Naive B cell (primary cell): ENCODE measurements around the gene IVL. TPM values are rescaled to one million over a fixed set of nuclear protein-coding genes. Genes with fewer than 3 reads are reported as not detected.

ENCODE experiments used
- ATAC-seq, 2 donors: fragments of 150-1000 bp; cut with Tn5 transposase; 2 replicates each; pipeline ENCODE4 v1.10.0; 2021; ENCODE audit warnings: low read depth in 2 of 2, mild to moderate bottlenecking in 2 of 2, moderate library complexity in 2 of 2
- DNase-seq: peaks from one replicate; pipeline ENCODE4 v3.0.0; 2022
- H3K27ac Mint-ChIP-seq, 6 donors: one replicate each; pipeline ENCODE4 v1.8.0; 2020 to 2022; ENCODE audit warnings: mild to moderate bottlenecking in 6 of 6, mixed read lengths in 6 of 6, moderate library complexity in 5 of 6, inconsistent platforms in 2 of 6
- H3K27me3 Mint-ChIP-seq, 3 donors: one replicate each; pipeline ENCODE4 v1.8.0; 2021 to 2022; ENCODE audit warnings: mixed read lengths in 3 of 3, mild to moderate bottlenecking in 1 of 3
- H3K36me3 Mint-ChIP-seq, 2 donors: one replicate each; pipeline ENCODE4 v1.8.0; 2020 to 2022; ENCODE audit warnings: mixed read lengths in 2 of 2, inconsistent platforms in 1 of 2, mild to moderate bottlenecking in 1 of 2
- H3K4me1 Mint-ChIP-seq, 3 donors: one replicate each; pipeline ENCODE4 v1.8.0; 2020 to 2022; ENCODE audit warnings: mixed read lengths in 3 of 3, inconsistent platforms in 1 of 3, mild to moderate bottlenecking in 1 of 3, moderate library complexity in 1 of 3
- H3K4me3 Mint-ChIP-seq, 8 donors: one replicate each; pipeline ENCODE4 v1.8.0; 2020 to 2022; ENCODE audit warnings: mild to moderate bottlenecking in 8 of 8, mixed read lengths in 8 of 8, moderate library complexity in 8 of 8, inconsistent platforms in 2 of 8
- H3K9me3 Mint-ChIP-seq, 7 donors: one replicate each; pipeline ENCODE4 v1.8.0; 2020 to 2022; ENCODE audit warnings: mixed read lengths in 7 of 7, mild to moderate bottlenecking in 5 of 7, inconsistent platforms in 2 of 7, moderate library complexity in 1 of 7
- polyA plus RNA-seq, 6 donors: library from polyadenylated mRNA; unstranded; fragments of 300-500 nt; fragmentation: Illumina TruSeq; gene quantifications; one replicate each; pipeline ENCODE4 v1.2.3, GENCODE V29; 2021; ENCODE audit warnings: low read depth in 6 of 6

Gene IVL
- polyA plus RNA-seq, 6 donors from 2014 or later, result not detected

DNA sequence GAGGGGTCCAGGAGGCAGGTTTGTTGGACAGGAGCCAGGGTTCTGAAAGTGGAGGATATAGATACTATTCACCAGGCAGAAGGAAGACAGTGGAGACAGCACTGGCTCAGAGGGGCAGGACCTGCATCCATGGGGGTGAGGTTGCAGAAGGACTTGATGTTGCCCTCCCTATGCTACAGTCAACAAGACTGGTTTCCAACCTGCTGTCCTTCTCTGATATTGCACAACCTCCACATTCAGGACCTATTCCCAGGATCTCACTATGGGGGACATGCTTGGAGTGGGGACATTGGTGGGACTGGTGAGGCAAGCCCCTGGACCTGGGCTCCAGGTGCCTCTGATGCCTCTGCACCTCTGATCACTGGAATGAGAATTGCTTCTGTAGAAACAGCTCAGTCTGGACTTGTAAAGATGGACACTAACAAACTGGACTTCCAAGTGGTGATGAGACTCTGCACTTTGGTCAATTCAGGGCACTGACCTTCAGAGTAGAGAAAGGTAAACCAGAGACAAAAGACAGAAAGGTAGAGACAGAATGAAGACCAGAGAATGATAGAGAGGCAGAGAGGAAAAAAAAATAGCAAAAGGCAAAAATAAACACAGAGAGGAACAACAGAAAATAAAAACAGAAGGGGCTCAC lies 28.7 kb upstream of the IVL start:
- no peak for ATAC-seq
- H3K36me3 Mint-ChIP-seq, result no peaks in the 10 kb centered on the region
- H3K4me3 Mint-ChIP-seq, result no peak overlapping the region
- peaks cover 0 to 2% (median 0%) of the 10 kb centered on the region in 7 donors for H3K9me3 Mint-ChIP-seq
- no peak overlapping the region for H3K27ac Mint-ChIP-seq
- peaks cover 18 to 54% (median 35%) of the 10 kb centered on the region in 3 donors for H3K27me3 Mint-ChIP-seq
- peaks cover 0 to 3% (median 0%) of the 10 kb centered on the region in 3 donors for H3K4me1 Mint-ChIP-seq
- no peak for DNase-seq

DNA sequence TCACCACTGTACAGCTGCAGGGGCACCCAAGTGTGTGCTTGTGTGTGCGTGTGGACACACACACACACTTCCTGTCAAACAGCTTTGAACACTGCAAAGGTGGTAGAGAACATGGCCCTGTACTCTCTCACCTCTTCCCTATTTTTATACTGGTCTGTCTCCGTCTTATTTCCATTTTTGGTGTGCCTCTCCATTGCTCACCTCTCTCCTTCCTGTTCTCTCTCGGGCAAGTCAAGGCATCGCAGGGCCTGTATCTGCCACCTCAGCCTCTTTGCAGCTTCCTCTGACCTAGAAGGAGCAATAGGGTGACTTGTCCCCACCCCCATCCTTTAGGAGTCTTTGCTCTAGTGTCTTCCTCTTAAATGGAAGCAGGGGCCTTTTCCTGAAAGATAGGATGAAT lies 28.0 kb upstream of the IVL start:
- ATAC-seq (no peak), DNase-seq (no peak)
- peaks cover 0 to 2% (median 0%) of the 10 kb centered on the region in 7 donors for H3K9me3 Mint-ChIP-seq
- H3K27ac Mint-ChIP-seq, result no peak overlapping the region
- peaks cover 14 to 48% (median 30%) of the 10 kb centered on the region in 3 donors for H3K27me3 Mint-ChIP-seq
- no peaks in the 10 kb centered on the region for H3K36me3 Mint-ChIP-seq
- H3K4me1 Mint-ChIP-seq, result peaks cover 0 to 3% (median 0%) of the 10 kb centered on the region in 3 donors
- peak overlapping the region in 1 of 8 donors; percentile 76 for H3K4me3 Mint-ChIP-seq

DNA sequence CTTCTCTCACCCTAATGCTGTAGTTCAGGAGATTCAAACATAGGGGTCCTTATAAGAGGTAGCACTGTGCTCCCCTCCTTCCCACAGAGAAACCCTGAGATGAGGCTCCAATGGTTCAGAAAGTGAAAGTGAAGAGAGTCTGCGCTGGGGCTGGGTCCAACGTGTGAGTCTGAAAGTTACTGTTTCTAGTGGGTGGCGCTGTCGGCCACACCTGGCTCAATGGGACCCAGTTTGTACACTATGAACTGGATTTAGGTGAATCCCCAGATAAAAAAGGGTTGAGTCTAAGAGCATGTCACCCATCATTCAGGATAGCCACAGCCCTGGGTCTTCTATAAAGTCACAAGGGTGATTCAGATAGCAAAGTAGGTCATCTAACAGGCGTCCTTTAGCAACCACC lies 27.4 kb upstream of the IVL start:
- ATAC-seq (no peak), DNase-seq (no peak)
- Mint-ChIP-seq H3K9me3 (peaks cover 0 to 2% (median 0%) of the 10 kb centered on the region in 7 donors), H3K36me3 (no peaks in the 10 kb centered on the region), H3K4me3 (no peak overlapping the region), H3K27me3 (peaks cover 12 to 42% (median 24%) of the 10 kb centered on the region in 3 donors), H3K27ac (no peak overlapping the region), H3K4me1 (peaks cover 0 to 3% (median 0%) of the 10 kb centered on the region in 3 donors)

DNA sequence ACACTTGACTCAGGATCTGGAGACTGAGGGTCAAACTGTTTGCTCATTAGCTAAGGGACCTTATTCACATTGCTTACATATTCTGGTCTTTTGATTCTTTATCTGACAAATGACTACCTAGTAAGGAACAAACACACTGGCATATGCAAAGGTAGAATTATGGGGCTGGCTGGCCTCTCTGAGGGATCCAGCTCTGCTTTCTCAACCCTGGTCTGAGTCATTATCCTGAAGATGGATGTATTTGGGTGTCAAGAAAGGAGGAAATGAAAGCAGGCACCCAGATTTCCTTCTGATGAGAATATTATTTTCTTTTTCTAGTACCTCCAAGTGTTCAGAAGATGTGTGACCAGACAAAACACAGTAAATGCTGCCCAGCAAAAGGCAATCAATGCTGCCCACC lies 24.3 kb upstream of the IVL start:
- H3K4me3 Mint-ChIP-seq, result no peak overlapping the region
- peaks cover 0 to 2% (median 0%) of the 10 kb centered on the region in 7 donors for H3K9me3 Mint-ChIP-seq
- ATAC-seq (no peak), DNase-seq (no peak)
- no peaks in the 10 kb centered on the region for H3K36me3 Mint-ChIP-seq
- peaks cover 0 to 3% (median 0%) of the 10 kb centered on the region in 3 donors for H3K4me1 Mint-ChIP-seq
- H3K27me3 Mint-ChIP-seq, result peaks cover 0 to 21% (median 0%) of the 10 kb centered on the region in 3 donors
- no peak overlapping the region for H3K27ac Mint-ChIP-seq

DNA sequence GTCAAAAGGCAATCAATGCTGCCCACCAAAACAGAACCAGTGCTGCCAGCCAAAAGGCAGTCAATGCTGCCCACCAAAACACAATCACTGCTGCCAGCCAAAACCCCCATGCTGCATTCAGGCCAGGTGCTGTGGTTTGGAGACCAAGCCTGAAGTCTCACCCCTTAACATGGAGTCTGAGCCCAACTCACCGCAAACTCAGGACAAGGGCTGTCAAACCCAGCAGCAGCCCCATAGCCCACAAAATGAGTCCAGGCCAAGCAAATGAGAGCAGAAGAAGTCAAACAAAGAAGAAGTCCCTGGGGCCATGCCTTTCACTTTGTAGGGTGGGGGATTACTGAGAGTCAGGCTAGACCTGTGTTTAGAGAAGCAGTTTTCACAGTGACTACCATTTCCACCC lies 23.8 kb upstream of the IVL start:
- H3K36me3 Mint-ChIP-seq, result no peaks in the 10 kb centered on the region
- peaks cover 0 to 2% (median 0%) of the 10 kb centered on the region in 7 donors for H3K9me3 Mint-ChIP-seq
- H3K4me1 Mint-ChIP-seq, result peaks cover 0 to 3% (median 0%) of the 10 kb centered on the region in 3 donors
- DNase-seq (no peak), ATAC-seq (no peak)
- peaks cover 0 to 24% (median 0%) of the 10 kb centered on the region in 3 donors for H3K27me3 Mint-ChIP-seq
- no peak overlapping the region for H3K27ac Mint-ChIP-seq
- H3K4me3 Mint-ChIP-seq, result no peak overlapping the region

DNA sequence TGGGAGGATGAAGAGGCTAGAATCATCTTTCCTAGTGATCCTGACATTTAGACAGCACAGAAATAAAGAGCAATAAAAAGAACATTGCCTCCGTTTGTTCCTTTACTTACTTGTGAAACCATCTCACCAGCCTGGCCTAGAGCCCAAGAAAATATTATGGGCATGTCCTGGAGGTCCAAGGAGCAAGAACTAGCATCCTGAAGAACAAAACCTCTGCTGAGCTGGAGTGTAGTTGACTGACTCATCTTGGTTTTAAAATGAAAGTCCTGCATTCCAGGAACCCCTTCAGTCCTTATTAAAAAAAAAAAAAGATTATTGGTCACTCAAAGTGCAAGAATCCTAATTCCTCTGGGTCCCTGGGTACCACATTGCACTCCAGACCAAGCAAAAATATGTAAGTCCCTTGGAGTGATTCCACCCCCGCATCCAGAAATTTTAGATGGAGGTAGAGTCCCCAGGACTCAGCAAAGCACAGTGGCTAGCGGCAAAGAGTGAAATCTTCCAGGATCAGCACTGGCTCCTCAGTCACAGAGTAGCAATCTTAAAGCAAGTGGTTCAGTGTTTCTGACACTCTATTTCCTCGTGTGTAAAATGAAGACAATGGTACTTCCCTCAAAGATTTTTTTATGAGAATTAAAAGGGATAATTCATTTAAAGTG lies 23.3 kb upstream of the IVL start:
- Mint-ChIP-seq H3K27ac (no peak overlapping the region), H3K9me3 (peaks cover 0 to 2% (median 0%) of the 10 kb centered on the region in 7 donors), H3K4me1 (no peaks in the 10 kb centered on the region), H3K36me3 (no peaks in the 10 kb centered on the region), H3K27me3 (peaks cover 0 to 24% (median 0%) of the 10 kb centered on the region in 3 donors), H3K4me3 (no peak overlapping the region)
- ATAC-seq (no peak), DNase-seq (no peak)

DNA sequence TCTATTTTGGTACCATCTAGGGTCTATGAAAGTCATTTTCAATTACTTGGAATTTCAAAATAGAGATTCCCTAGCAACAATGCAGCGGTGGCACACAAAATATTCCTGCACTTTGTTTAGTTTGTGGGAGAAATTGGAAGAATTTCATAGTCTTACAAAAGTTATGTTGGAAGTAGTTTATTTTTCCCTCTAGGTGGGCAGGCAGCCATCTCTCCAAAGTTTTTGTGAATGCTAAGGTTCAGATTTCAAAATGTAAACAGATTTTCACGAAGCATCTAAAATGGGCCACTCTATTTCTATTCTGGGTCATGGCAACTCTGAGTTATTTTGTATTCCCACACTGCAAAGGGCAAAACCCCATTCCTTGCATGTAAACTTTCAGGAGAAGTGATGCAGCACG lies 22.3 kb upstream of the IVL start:
- H3K27me3 Mint-ChIP-seq, result peaks cover 0 to 20% (median 0%) of the 10 kb centered on the region in 3 donors
- DNase-seq, result no peak
- ATAC-seq, result no peak
- no peaks in the 10 kb centered on the region for H3K4me1 Mint-ChIP-seq
- H3K9me3 Mint-ChIP-seq, result peaks cover 0 to 2% (median 0%) of the 10 kb centered on the region in 7 donors
- H3K27ac Mint-ChIP-seq, result no peak overlapping the region
- no peaks in the 10 kb centered on the region for H3K36me3 Mint-ChIP-seq
- H3K4me3 Mint-ChIP-seq, result no peak overlapping the region

DNA sequence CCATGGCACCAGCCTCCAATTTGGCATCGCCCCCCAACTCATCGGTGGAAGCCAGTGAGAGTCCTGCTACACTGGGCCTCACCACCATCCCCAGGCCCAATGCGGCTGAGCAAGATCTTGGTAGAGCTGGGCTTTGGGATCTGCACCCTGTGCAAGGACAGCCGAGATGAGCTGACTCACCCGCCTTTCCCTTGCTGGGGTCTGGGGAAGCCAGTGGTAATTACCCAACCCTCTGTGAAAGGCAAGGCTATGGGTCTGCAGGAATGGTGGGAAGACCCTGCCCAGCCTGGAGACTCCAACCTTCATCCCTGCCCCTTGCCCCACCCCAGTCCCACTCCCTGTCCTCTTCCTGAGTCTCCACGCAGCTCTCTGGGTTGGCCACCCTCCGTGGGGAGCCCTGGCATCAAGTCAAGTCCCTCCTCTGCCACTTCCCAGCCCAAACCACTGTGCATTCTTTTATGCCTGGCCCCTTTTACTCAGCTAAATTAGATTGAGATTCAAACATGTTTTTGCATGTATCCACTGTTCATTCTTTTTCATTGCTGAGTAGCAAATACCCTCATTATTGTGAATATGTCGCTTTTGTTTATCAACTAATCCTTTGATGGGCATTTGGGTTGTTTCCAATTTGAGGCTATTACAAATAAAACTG lies 21.5 kb upstream of the IVL start:
- Mint-ChIP-seq H3K27me3 (peaks cover 4 to 20% (median 6%) of the 10 kb centered on the region in 3 donors), H3K4me1 (no peaks in the 10 kb centered on the region), H3K9me3 (peaks cover 0 to 2% (median 0%) of the 10 kb centered on the region in 7 donors), H3K36me3 (no peaks in the 10 kb centered on the region), H3K27ac (no peak overlapping the region), H3K4me3 (no peak overlapping the region)
- ATAC-seq (no peak), DNase-seq (no peak)

DNA sequence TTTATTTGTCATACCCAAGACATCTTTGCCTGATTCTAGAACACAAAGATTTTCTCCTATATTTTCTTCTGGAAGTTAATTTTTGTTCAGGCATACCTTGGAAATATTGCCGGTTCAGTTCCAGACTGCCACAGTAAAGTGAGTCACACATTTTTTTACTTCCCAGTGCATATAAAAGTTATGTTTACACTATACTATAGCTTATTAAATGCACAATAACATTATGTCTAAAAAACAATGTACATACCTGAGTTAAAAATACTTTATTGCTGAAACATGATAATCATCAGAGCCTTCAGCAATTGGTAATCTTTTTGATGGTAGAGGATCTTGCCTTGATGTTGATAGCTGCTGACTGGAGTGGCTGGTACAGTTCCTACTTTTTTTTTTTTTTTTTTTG lies 20.2 kb upstream of the IVL start:
- peaks cover 4 to 20% (median 7%) of the 10 kb centered on the region in 3 donors for H3K27me3 Mint-ChIP-seq
- DNase-seq (no peak), ATAC-seq (no peak)
- no peak overlapping the region for H3K27ac Mint-ChIP-seq
- H3K4me3 Mint-ChIP-seq, result no peak overlapping the region
- no peaks in the 10 kb centered on the region for H3K36me3 Mint-ChIP-seq
- no peaks in the 10 kb centered on the region for H3K4me1 Mint-ChIP-seq
- peaks cover 0 to 2% (median 0%) of the 10 kb centered on the region in 7 donors for H3K9me3 Mint-ChIP-seq

DNA sequence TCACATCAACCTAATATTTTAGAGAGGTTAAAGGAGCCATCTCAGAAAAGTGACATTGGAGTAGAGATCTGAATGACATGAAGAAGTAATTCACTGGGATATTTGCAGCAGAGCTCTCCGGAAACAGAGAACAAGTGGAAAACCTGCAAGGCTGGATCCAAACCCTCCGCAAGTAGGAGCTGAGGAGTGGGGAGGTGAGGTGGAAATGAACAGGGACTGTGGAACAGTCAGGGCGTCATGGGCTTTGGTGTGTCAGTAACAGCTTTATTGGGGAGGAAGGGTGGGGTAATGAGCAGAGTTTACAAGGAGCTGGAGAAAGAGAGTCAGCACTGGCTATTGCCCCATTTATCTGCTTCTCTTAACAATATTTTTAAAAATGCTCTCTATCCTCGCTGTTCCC lies 9.3 kb upstream of the IVL start:
- DNase-seq, result no peak
- Mint-ChIP-seq H3K27ac (no peak overlapping the region), H3K4me1 (no peaks in the 10 kb centered on the region), H3K36me3 (no peaks in the 10 kb centered on the region), H3K4me3 (peak overlapping the region in 1 of 8 donors; percentile 27), H3K9me3 (peaks cover 0 to 3% (median 2%) of the 10 kb centered on the region in 7 donors), H3K27me3 (peaks cover 32 to 68% (median 61%) of the 10 kb centered on the region in 3 donors)
- no peak for ATAC-seq

DNA sequence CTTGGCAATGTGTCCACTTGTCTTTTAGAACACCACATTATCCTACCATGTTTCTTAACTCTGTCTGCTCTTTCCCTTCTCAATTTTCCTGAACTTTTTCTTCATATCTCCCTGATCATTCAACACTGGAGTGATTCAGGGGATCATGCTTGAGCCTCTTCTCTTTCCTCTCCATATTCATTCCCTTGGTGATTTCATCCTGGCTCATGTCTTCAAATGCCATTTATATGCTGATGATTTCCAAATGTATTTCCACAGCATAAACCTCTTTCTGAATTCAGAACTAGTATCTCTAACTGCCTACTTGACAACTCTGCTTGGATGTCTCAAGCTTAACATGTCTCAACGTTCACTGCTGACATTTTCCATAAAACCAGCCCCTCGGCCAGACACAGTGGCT lies 8.5 kb upstream of the IVL start:
- H3K4me1 Mint-ChIP-seq, result no peaks in the 10 kb centered on the region
- no peak overlapping the region for H3K27ac Mint-ChIP-seq
- H3K36me3 Mint-ChIP-seq, result no peaks in the 10 kb centered on the region
- DNase-seq (no peak), ATAC-seq (no peak)
- H3K9me3 Mint-ChIP-seq, result peaks cover 0 to 3% (median 0%) of the 10 kb centered on the region in 7 donors
- no peak overlapping the region for H3K4me3 Mint-ChIP-seq
- H3K27me3 Mint-ChIP-seq, result peaks cover 25 to 63% (median 57%) of the 10 kb centered on the region in 3 donors

DNA sequence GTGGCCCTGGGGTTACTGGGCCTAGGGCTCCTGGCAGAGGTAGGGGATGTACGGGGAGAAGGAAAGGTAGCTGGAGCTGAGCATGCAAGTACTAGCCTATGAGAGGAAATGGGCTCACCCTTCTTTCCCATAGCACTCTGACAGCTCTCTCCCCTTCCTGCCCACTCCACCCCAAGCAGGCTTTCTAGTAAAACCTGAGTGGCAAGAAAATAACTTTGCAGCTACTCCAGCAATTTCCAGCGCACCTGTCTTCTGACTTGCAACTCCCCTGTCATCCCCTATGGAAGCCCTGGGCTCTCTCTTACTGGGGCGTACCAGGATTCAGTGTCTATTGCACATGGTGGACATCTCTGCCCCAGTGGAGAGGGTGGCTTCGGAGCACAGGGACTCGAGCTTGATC lies 6.7 kb upstream of the IVL start:
- peaks cover 33 to 66% (median 64%) of the 10 kb centered on the region in 3 donors for H3K27me3 Mint-ChIP-seq
- no peak overlapping the region for H3K4me3 Mint-ChIP-seq
- DNase-seq (no peak), ATAC-seq (no peak)
- H3K4me1 Mint-ChIP-seq, result no peaks in the 10 kb centered on the region
- H3K27ac Mint-ChIP-seq, result no peak overlapping the region
- H3K9me3 Mint-ChIP-seq, result peaks cover 0 to 3% (median 0%) of the 10 kb centered on the region in 7 donors
- H3K36me3 Mint-ChIP-seq, result no peaks in the 10 kb centered on the region

DNA sequence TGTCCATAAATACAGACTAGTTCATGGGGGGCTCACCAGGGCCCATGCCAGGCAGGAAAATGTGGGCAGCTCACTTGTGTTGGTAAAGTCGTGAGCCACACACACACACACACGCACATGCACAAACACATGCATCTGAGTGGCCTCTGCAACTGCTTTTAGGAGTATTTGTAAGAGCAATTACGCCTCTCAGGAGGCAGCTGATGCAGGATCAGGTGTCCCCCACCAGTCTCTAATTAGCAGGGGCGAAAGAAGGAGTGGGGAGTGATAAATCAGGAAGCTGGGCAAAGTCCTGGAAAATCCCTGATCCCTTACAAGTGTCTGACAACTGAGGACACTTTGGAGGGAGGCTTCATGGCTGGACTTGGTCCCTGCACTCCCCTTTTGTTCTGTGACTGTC lies 5.7 kb upstream of the IVL start:
- Mint-ChIP-seq H3K36me3 (no peaks in the 10 kb centered on the region), H3K27ac (no peak overlapping the region), H3K27me3 (peaks cover 33 to 68% (median 58%) of the 10 kb centered on the region in 3 donors), H3K4me1 (no peaks in the 10 kb centered on the region), H3K4me3 (no peak overlapping the region), H3K9me3 (peaks cover 0 to 3% (median 0%) of the 10 kb centered on the region in 7 donors)
- no peak for DNase-seq
- no peak for ATAC-seq
